Hepatocyte (in vitro differentiated cells): Measurements from ENCODE around the gene TMEM238. TPM values are rescaled to one million over a fixed set of nuclear protein-coding genes. Genes with fewer than 3 reads are reported as not detected.

ENCODE experiments used
- DNase-seq: peaks from one replicate; pipeline ENCODE4 v3.0.0-alpha.2; 2016; ENCODE audit warnings: low spot score
- H2AFZ ChIP-seq: fragments of 200-600 bp; sonication (generic); 2 replicates; pipeline ENCODE4 v1.6.0; 2016; ENCODE audit warnings: antibody characterized with exemption, mild to moderate bottlenecking
- H3K27ac ChIP-seq: fragments of 200-600 bp; sonication (generic); 2 replicates; pipeline ENCODE4 v1.5.1; 2016; ENCODE audit warnings: mild to moderate bottlenecking
- H3K27me3 ChIP-seq: fragments of 200-600 bp; sonication (generic); 2 replicates; pipeline ENCODE4 v1.6.1; 2016
- H3K36me3 ChIP-seq: fragments of 200-600 bp; sonication (generic); replicated peaks from 2 replicates; pipeline ENCODE4 v1.5.1; 2016; ENCODE audit warnings: low read depth; ENCODE audit not compliant: insufficient read depth
- H3K4me1 ChIP-seq: fragments of 200-600 bp; sonication (generic); 2 replicates; pipeline ENCODE4 v1.5.1; 2016; ENCODE audit warnings: mild to moderate bottlenecking, moderate library complexity; ENCODE audit not compliant: insufficient read depth
- H3K4me2 ChIP-seq: fragments of 200-600 bp; sonication (generic); 2 replicates; pipeline ENCODE4 v1.6.0; 2016
- H3K4me3 ChIP-seq: fragments of 200-600 bp; sonication (generic); 2 replicates; pipeline ENCODE4 v1.5.1; 2016; ENCODE audit warnings: mild to moderate bottlenecking
- H3K79me2 ChIP-seq: fragments of 200-600 bp; sonication (generic); 2 replicates; pipeline ENCODE4 v1.6.0; 2017; ENCODE audit warnings: mild to moderate bottlenecking
- H3K9me2 ChIP-seq: fragments of 200-600 bp; sonication (generic); replicated peaks from 2 replicates; pipeline ENCODE4 v1.6.0; 2017; ENCODE audit warnings: mild to moderate bottlenecking; ENCODE audit not compliant: insufficient read depth
- H3K9me3 ChIP-seq: fragments of 200-600 bp; sonication (generic); 2 replicates; pipeline ENCODE4 v1.5.1; 2016; ENCODE audit warnings: low read depth, mild to moderate bottlenecking
- H4K20me1 ChIP-seq: fragments of 200-600 bp; sonication (generic); 2 replicates; pipeline ENCODE4 v1.6.0; 2016; ENCODE audit warnings: mild to moderate bottlenecking; ENCODE audit not compliant: insufficient read depth, poor library complexity, severe bottlenecking
- CTCF ChIP-seq: fragments of 200-600 bp; sonication (generic); IDR thresholded peaks from 2 replicates; pipeline ENCODE4 v1.5.1; 2016; ENCODE audit warnings: antibody characterized with exemption, mild to moderate bottlenecking; ENCODE audit not compliant: poor library complexity
- EZH2 ChIP-seq: fragments of 200-600 bp; sonication (generic); IDR thresholded peaks from 2 replicates; pipeline ENCODE4 v1.6.1; 2016; ENCODE audit warnings: antibody characterized with exemption, mild to moderate bottlenecking, borderline replicate concordance
- EZH2phosphoT487 ChIP-seq: fragments of 200-600 bp; sonication (generic); IDR thresholded peaks from one replicate; pipeline ENCODE4 v1.6.1; 2018; ENCODE audit warnings: antibody characterized with exemption, mild to moderate bottlenecking, low read depth, moderate library complexity; ENCODE audit not compliant: unreplicated experiment, severe bottlenecking
- WGBS: methylation state at CpG from one replicate; pipeline ENCODE4 v1.1.6; 2016; ENCODE audit warnings: low lambda C conversion rate; ENCODE audit errors: missing lambda C conversion rate; 5-methylcytosine and 5-hydroxymethylcytosine counted together
- polyA plus RNA-seq: library from polyadenylated mRNA; unstranded; fragments of >200 nt; fragmentation: Nextera tagmentation; extraction: Ambion mirVana; gene quantifications from 2 replicates; pipeline ENCODE4 v1.2.1, GENCODE V29; 2016
- total RNA-seq: library from RNA; depleted of rRNA; stranded (reverse); fragments of >200 nt; gene quantifications from 2 replicates; pipeline ENCODE4 v1.2.3, GENCODE V29; 2014

Gene TMEM238
- total RNA-seq (1.8 and 9.1 TPM in 2 replicates), polyA plus RNA-seq (29.6 and 39.2 TPM in 2 replicates)

- WGBS: 27% methylated on average over 55 of the region's 72 CpGs
- H3K27ac ChIP-seq: peak within 1 kb of the TSS; percentile 87
Measured at GRCh38 chr19:55384131-55384919, at the start of gene TMEM238. TMEM238 (minus strand) TSS chr19:55384292; CDS start chr19:55384259, 33 bp downstream.

GRCh38 chr19:55433292-55433691 is 49.2 kb upstream of the TMEM238 start:
- TF ChIP-seq EZH2: no peak
- no peak for TF ChIP-seq CTCF
- no peak for TF ChIP-seq EZH2phosphoT487
- WGBS: 94% methylated on average over 21 of the region's 48 CpGs
- DNase-seq: no peak

More at GRCh38 chr19:55384131-55384919, at the start of gene TMEM238:
- Histone ChIP-seq H2AFZ (peak within 1 kb of the TSS; percentile 75), H3K4me3 (peak within 1 kb of the TSS; percentile 15), H3K9me2 (no peaks in the 10 kb centered on the region), H3K36me3 (no peaks in the 10 kb centered on the region), H3K9me3 (no peaks in the 10 kb centered on the region), H3K79me2 (peaks cover 48% of the 10 kb centered on the region), H3K4me1 (peaks cover 38% of the 10 kb centered on the region), H4K20me1 (peaks cover 35% of the 10 kb centered on the region), H3K27me3 (no peaks in the 10 kb centered on the region), H3K4me2 (peak within 1 kb of the TSS; percentile 90)
- no peak for TF ChIP-seq CTCF
- TF ChIP-seq EZH2phosphoT487: no peak
- TF ChIP-seq EZH2: no peak
- peak; percentile 71 for DNase-seq

GRCh38 chr19:55432241-55432959 is 48.3 kb upstream of the TMEM238 start:
- Histone ChIP-seq H3K27me3 (no peaks in the 10 kb centered on the region), H3K4me1 (no peaks in the 10 kb centered on the region), H2AFZ (no peak overlapping the region), H3K4me3 (no peak overlapping the region), H3K9me2 (no peaks in the 10 kb centered on the region), H3K9me3 (no peaks in the 10 kb centered on the region), H3K79me2 (no peaks in the 10 kb centered on the region), H4K20me1 (no peaks in the 10 kb centered on the region), H3K27ac (no peak overlapping the region), H3K4me2 (no peak overlapping the region), H3K36me3 (no peaks in the 10 kb centered on the region)
- no peak for DNase-seq
- TF ChIP-seq EZH2 (no peak), EZH2phosphoT487 (no peak), CTCF (no peak)
- WGBS: 92% methylated on average over 14 of the region's 14 CpGs

More at GRCh38 chr19:55433292-55433691, 49.2 kb upstream of the TMEM238 start:
- no peak overlapping the region for H3K4me3 ChIP-seq
- no peaks in the 10 kb centered on the region for H3K9me2 ChIP-seq
- H3K79me2 ChIP-seq: no peaks in the 10 kb centered on the region
- H2AFZ ChIP-seq: no peak overlapping the region
- H3K27me3 ChIP-seq: no peaks in the 10 kb centered on the region
- H3K9me3 ChIP-seq: no peaks in the 10 kb centered on the region
- no peaks in the 10 kb centered on the region for H3K36me3 ChIP-seq
- no peak overlapping the region for H3K27ac ChIP-seq
- no peaks in the 10 kb centered on the region for H3K4me1 ChIP-seq
- no peaks in the 10 kb centered on the region for H4K20me1 ChIP-seq
- H3K4me2 ChIP-seq: no peak overlapping the region
